ENCODE results near the gene ANKS1A.

GRCh38 chr6:34984416-34984815, 95.4 kb downstream of the ANKS1A start:
- TF ChIP-seq, protein P1, sequence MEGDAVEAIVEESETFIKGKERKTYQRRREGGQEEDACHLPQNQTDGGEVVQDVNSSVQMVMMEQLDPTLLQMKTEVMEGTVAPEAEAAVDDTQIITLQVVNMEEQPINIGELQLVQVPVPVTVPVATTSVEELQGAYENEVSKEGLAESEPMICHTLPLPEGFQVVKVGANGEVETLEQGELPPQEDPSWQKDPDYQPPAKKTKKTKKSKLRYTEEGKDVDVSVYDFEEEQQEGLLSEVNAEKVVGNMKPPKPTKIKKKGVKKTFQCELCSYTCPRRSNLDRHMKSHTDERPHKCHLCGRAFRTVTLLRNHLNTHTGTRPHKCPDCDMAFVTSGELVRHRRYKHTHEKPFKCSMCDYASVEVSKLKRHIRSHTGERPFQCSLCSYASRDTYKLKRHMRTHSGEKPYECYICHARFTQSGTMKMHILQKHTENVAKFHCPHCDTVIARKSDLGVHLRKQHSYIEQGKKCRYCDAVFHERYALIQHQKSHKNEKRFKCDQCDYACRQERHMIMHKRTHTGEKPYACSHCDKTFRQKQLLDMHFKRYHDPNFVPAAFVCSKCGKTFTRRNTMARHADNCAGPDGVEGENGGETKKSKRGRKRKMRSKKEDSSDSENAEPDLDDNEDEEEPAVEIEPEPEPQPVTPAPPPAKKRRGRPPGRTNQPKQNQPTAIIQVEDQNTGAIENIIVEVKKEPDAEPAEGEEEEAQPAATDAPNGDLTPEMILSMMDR (IDR thresholded peaks at IDR 0.05; ENCODE audit: low read depth, low read length, poor library complexity, severe bottlenecking), result no peak
- no peak for TF ChIP-seq EZH2phosphoT487 (IDR thresholded peaks at IDR 0.05; ENCODE audit: borderline replicate concordance, low read length)
